Calu3 (cell line): ENCODE measurements around the gene DEGS2. TPM values are rescaled to one million over a fixed set of nuclear protein-coding genes. Genes with fewer than 3 reads are reported as not detected.

ENCODE experiments used
- BruUV-seq: library from RNA; stranded (reverse); fragments of 400-500 nt; replicated peaks from 2 replicates; lab custom pipeline; 2021; lab: Mats Ljungman, UMichigan
- CTCF ChIA-PET: fragments of 300-600 bp; sonication (Branson Sonifier 250); formaldehyde crosslinking; loops from one replicate; lab custom pipeline; 2022; ENCODE audit warnings: antibody characterized with exemption; lab: Charles Lee
- DNase-seq: peaks from one replicate; pipeline ENCODE4 v3.0.0; 2022
- H3K27ac Mint-ChIP-seq: one replicate; pipeline ENCODE4 v1.8.0; 2022; ENCODE audit warnings: mixed read lengths; ENCODE audit not compliant: unreplicated experiment
- H3K27me3 Mint-ChIP-seq: one replicate; pipeline ENCODE4 v1.8.0; 2022; ENCODE audit warnings: mixed read lengths; ENCODE audit not compliant: unreplicated experiment
- H3K36me3 Mint-ChIP-seq: one replicate; pipeline ENCODE4 v1.8.0; 2022; ENCODE audit warnings: mild to moderate bottlenecking, moderate library complexity, mixed read lengths; ENCODE audit not compliant: insufficient read depth, unreplicated experiment
- H3K4me1 Mint-ChIP-seq: one replicate; pipeline ENCODE4 v1.8.0; 2022; ENCODE audit warnings: mild to moderate bottlenecking, low read depth, mixed read lengths; ENCODE audit not compliant: unreplicated experiment
- H3K4me3 Mint-ChIP-seq: one replicate; pipeline ENCODE4 v1.8.0; 2022; ENCODE audit warnings: mild to moderate bottlenecking, low read depth, moderate library complexity, mixed read lengths; ENCODE audit not compliant: unreplicated experiment
- H3K9me3 Mint-ChIP-seq: one replicate; pipeline ENCODE4 v1.8.0; 2022; ENCODE audit warnings: low read depth, mixed read lengths; ENCODE audit not compliant: unreplicated experiment
- CTCF ChIP-seq: fragments of 200-600 bp; IDR thresholded peaks from one replicate; pipeline ENCODE4 v1.8.0; 2022; ENCODE audit warnings: antibody characterized with exemption; ENCODE audit not compliant: unreplicated experiment
- intact Hi-C: fragments of 100-400 bp; cut with micrococcal nuclease; formaldehyde crosslinking; loops from one replicate; pipeline ENCODE4 v1.10.0; 2022; ENCODE audit not compliant: unreplicated experiment
- total RNA-seq: library from RNA; stranded (reverse); gene quantifications from 2 replicates; pipeline ENCODE4 v1.2.3, GENCODE V29; 2022

DEGS2 gene
- total RNA-seq, 1 experiment from 2014 or later = 2.5 TPM

GRCh38 chr14:100121643-100122480 lies 37.6 kb downstream of the DEGS2 start:
- intact Hi-C loops = no loop called here
- CTCF ChIA-PET = interaction anchor here (0.9 to 1.3 kb wide), 4 partner anchors 14 to 72 kb away, joined by 3 to 5 read pairs (median 4); no protein-coding TSS in a partner anchor
- DNase-seq = no peak
- H3K4me3 Mint-ChIP-seq = no peak overlapping the region
- no TSS peak for BruUV-seq
- H3K27me3 Mint-ChIP-seq = no peaks in the 10 kb centered on the region
- no peak overlapping the region for H3K27ac Mint-ChIP-seq
- no peak for TF ChIP-seq CTCF
- H3K9me3 Mint-ChIP-seq = no peaks in the 10 kb centered on the region
- no peaks in the 10 kb centered on the region for H3K4me1 Mint-ChIP-seq
- no peaks in the 10 kb centered on the region for H3K36me3 Mint-ChIP-seq

GRCh38 chr14:100120522-100121269 lies 38.7 kb downstream of the DEGS2 start:
- Mint-ChIP-seq H3K9me3 (no peaks in the 10 kb centered on the region), H3K4me1 (no peaks in the 10 kb centered on the region), H3K36me3 (no peaks in the 10 kb centered on the region), H3K27me3 (no peaks in the 10 kb centered on the region), H3K27ac (no peak overlapping the region), H3K4me3 (no peak overlapping the region)
- no peak for TF ChIP-seq CTCF
- CTCF ChIA-PET = interaction anchor here (1.2 kb wide), 1 partner anchor 73 kb away, joined by 5 read pairs; no protein-coding TSS in a partner anchor
- DNase-seq = no peak
- intact Hi-C loops = no loop called here
- BruUV-seq = no TSS peak

GRCh38 chr14:100119251-100119650 lies 40.2 kb downstream of the DEGS2 start:
- intact Hi-C loops = no loop called here
- Mint-ChIP-seq H3K9me3 (no peaks in the 10 kb centered on the region), H3K36me3 (no peaks in the 10 kb centered on the region), H3K27ac (no peak overlapping the region), H3K27me3 (no peaks in the 10 kb centered on the region), H3K4me1 (no peaks in the 10 kb centered on the region), H3K4me3 (no peak overlapping the region)
- CTCF ChIA-PET = interaction anchor here (2.1 kb wide), 1 partner anchor 11 kb away, joined by 5 read pairs; no protein-coding TSS in a partner anchor
- DNase-seq = no peak
- BruUV-seq = no TSS peak
- no peak for TF ChIP-seq CTCF

- BruUV-seq = no TSS peak
- TF ChIP-seq CTCF = no peak
- intact Hi-C loops = no loop called here
- no peaks in the 10 kb centered on the region for H3K9me3 Mint-ChIP-seq
- no peak overlapping the region for H3K27ac Mint-ChIP-seq
- H3K27me3 Mint-ChIP-seq = no peaks in the 10 kb centered on the region
- no peak for DNase-seq
- H3K4me3 Mint-ChIP-seq = no peak overlapping the region
- no peaks in the 10 kb centered on the region for H3K4me1 Mint-ChIP-seq
- H3K36me3 Mint-ChIP-seq = no peaks in the 10 kb centered on the region
- CTCF ChIA-PET = interaction anchor here (2.1 kb wide), 1 partner anchor 10 kb away, joined by 5 read pairs; no protein-coding TSS in a partner anchor
Observed at GRCh38 chr14:100118396-100119011, 40.9 kb downstream of the DEGS2 start.
